M059J (cell line): ENCODE results near the gene GNG10. TPM values are rescaled to one million over a fixed set of nuclear protein-coding genes. Genes with fewer than 3 reads are reported as not detected.
"Not testable (repeated sequence)": the region's sequence is repeated elsewhere in the genome, so short reads cannot be mapped to it uniquely, and the experiment has no call there.

ENCODE experiments used
- DNase-seq: peaks from one replicate; pipeline ENCODE4 v3.0.0-alpha.2; 2012; ENCODE audit warnings: low read depth
- total RNA-seq: library from RNA; depleted of rRNA; stranded (reverse); fragments of >200 nt; shearing (Covaris generic); gene quantifications from 2 replicates; pipeline ENCODE4 v1.2.3, GENCODE V29; 2014

The GNG10 gene
- total RNA-seq, 1 experiment from 2014 or later, result 156 TPM

DNA sequence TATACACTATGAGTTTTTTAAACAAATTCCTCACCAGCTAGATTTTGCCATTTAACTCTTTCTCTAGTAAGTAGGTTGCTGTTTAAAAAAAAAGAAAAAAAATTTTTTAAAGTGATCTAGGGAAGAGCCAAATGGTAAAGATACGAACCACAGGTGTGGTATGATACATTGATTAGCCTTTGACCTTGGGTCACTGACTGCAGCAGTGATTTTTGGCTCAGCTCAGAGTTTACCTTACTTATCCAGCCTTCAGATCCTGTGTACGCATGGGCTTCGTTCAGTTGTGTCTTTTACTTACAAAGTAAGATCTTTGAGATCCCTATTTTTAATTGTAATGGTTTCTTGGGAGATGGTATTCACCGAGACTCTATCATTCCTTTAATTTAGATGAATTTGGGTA, 12.4 kb upstream of the GNG10 start:
- no peak for DNase-seq

GRCh38 chr9:111657051-111657450, 4.4 kb upstream of the GNG10 start:
- no peak for DNase-seq

DNA sequence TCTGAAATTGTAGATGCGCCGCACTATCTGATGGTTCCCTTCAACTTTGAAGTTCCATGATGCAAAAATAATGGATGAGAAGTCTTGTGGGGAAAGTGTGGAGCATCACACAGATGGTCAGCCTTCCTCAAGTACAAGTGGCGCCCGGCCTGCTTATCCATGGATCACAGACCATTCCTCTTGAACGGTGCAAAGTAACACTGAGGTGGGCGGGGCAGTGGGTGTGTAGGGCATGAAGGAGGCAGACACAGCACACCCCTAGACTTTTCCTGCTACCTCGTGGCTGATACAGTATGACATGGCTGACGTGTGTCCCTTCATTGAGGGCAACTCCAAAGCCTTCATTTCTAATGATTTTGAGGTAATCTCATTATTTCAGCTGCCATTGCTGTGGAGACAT, 2.5 kb upstream of the GNG10 start:
- DNase-seq, result no peak

GRCh38 chr9:111659691-111660090, 1.7 kb upstream of the GNG10 start:
- no peak for DNase-seq

GRCh38 chr9:111661802-111662521, 557 bp downstream of the GNG10 start:
- DNase-seq, result peak; percentile 63

- DNase-seq, result no peak
These were observed 1.3 kb downstream of the GNG10 start for GRCh38 chr9:111662576-111663300.

GRCh38 chr9:111663301-111663823, 2.0 kb downstream of the GNG10 start:
- DNase-seq, result no peak

GRCh38 chr9:111668026-111668573, 6.7 kb downstream of the GNG10 start:
- no peak for DNase-seq

DNA sequence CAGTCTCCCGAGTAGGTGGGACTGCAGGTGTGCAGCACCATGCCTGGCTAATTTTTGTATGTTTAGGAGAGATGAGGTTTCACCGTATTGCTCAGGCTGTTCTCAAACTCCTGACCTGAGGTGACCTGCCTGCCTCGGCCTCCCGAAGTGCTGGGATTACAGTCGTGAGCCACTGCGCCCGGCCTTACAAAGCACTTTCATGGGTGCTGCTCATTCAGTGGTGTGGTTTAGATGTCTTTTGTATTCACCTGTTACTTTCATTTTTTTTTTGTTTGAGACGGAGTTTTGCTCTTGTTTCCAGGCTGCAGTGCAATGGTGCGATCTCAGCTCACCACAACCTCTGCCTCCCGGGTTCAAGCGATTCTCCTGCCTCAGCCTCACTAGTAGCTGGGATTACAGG, 7.2 kb downstream of the GNG10 start:
- DNase-seq, result not testable (repeated sequence)

DNA sequence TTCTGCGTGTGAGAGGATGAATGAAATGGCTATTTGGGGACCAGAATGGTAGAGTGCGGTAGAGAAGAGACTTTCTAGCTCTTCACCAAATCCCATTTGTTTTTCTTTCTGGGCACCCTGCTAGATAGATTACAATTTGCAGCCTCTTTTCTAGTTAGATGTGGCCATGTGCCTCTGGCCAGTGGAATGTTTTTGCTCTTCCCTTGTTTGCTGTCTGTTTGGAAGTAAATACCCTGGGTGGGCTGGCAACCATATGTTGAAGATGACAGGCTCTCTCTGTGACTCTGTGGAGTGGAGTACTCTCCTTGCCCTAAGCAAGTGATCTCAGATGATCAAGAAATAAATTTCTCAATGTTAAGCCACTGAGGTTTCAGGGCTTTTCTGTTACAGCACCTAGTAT, 12.9 kb downstream of the GNG10 start:
- DNase-seq, result no peak

DNA sequence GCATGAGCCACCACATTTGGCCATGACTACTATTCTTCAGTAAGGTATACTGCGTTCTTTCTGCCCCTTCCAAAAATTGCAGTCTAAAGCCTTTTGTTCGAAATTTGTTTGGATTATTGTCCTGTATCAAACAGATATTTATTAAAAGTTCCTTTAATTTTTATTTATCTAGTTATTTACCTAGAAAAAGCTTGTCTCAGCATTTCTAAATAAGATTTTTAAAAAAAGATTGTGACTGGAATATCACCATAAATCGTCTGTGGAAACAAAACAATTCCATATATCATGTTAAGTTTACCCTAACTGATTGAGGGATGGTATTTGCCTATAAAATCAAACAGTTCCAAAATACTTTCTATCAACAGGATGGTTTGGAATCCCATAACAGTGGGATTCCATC, 14.7 kb downstream of the GNG10 start:
- no peak for DNase-seq

GRCh38 chr9:111678293-111678692, 16.9 kb downstream of the GNG10 start:
- no peak for DNase-seq

DNA sequence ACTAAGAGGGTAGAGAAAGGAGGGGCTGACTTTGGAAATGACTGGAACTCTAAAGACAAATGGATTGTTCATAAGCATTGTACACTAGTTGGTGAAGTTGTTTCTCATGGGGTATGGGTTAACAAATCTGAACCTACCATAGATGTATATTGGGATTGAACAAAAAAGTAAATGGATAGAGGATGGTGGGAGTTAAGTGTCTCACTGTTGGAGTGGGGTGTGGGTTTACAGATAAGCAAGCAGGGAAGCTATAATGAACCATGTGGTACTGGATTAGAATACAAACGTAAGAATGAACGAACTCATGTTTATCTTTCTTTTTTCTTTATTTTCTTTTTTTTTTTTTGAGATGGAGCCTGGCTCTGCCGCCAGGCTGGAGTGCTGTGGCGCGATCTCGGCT, 17.8 kb downstream of the GNG10 start:
- DNase-seq, result no peak

DNA sequence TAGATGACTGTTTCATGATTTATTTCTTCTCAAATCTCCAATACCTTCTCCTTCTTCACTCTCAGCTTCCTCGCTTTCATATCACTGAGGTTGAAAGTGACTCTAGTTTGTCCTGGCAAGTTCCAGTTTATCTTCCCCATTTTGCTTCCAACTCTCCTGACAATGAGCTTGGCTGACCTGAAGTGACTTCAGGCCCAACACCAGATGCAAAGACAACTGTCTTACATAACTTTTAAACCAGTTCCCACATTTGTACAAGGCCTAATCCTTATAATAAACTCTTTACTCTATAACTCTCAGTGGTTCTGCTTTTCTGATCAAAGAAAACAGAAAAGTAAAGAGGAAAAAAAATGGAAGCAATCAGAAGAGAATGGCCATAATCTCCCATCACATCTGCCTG, 22.0 kb downstream of the GNG10 start:
- no peak for DNase-seq

DNA sequence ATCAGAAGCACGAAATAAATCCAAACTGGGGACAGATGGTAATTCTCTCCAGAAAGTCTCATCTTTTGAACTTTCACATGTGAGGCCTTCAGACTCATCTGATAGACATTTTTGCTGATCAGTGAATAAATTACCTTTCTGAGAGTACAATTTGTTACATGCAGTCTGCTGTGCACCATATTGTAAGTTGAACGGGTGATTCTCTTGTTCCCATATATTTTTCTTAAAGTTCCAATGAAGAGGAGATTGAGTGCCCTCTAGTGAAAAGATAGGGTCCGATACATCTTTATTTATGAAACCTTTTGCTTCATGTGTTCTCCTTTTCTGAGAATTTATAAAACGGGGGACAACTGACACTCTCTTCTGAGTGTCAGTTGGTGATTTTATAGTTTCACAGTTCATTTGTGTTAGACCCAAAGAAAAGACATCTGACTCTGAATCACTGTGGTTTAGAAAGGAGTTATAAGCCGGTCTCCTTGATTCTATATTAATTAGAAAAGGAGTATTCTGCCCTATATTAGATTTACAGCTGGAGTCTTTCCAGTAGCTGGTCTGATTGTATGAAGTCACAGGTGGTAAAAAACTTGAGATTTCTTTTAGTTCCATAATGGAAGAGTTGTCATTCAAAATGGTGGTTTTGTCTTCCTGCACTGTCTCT, 30.4 kb downstream of the GNG10 start:
- peak; percentile 55 for DNase-seq

DNA sequence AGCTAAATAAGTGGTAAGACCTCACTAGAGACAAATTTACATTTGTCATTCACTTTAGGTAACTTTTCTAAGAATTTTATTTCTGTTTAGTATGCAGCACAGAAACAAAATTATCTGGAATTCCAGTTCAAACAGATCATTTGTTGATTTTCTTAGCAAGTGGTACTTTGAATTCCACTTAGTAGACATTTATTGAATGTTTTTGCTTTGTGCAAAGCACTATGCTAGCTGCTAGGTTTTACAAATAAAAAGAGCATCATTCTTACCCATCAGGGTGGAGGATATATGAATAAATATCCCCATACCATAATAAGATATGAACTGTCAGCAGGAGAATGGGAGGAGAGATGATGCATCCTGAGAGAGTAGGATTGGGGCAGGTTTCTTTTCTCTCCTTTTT, 35.4 kb downstream of the GNG10 start:
- no peak for DNase-seq

GRCh38 chr9:111700776-111701175, 39.4 kb downstream of the GNG10 start:
- no peak for DNase-seq

GRCh38 chr9:111704503-111704902, 43.1 kb downstream of the GNG10 start:
- no peak for DNase-seq

DNA sequence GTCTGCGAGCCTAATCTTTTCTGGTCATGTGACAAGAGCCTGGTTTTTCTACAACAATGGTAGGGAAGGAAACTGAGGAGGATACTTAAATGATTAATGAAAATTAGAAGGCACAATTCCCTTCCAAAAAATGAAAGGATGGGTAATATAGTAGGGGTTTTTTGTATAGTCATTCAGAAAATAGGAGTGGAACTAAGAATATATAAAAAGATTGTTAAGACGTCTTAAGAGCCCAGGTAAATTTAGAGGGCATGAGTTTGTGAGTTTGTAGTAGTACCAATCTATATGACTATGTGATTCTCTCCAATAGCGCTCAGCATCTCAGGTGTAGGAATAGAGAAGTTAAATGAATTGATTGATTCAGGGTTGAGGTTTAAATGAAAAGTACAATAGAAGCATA, 50.1 kb downstream of the GNG10 start:
- DNase-seq, result no peak

DNA sequence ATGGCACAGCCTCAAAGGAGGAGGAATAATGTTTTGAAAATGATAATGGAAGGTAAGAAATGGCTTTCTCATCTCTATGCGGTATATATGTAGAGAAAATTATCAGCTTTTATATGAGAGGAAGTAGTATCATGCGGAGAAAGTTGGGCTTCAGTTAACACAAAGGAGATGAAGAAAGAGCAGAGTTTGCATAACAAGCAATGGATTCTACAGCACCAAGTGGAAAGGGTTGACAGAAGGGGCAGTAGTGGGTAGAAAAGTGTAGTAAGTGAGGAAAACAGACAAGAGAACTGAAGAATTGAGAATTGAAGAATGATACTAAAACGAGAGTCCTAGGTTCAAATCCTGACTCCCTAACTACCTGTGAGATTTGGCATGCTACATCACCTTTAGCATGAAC, 51.0 kb downstream of the GNG10 start:
- DNase-seq, result no peak

GRCh38 chr9:111715471-111715870, 54.1 kb downstream of the GNG10 start:
- DNase-seq, result no peak

- no peak for DNase-seq
These were observed 58.1 kb downstream of the GNG10 start for GRCh38 chr9:111719541-111719940.
